WTC11 (cell line): ENCODE measurements around the gene CNR2. TPM values are rescaled to one million over a fixed set of nuclear protein-coding genes. Genes with fewer than 3 reads are reported as not detected.

Source experiments
- ATAC-seq: fragments of 200-7000 bp; cut with Tn5 transposase; 2 replicates; pipeline ENCODE4 v1.10.0; 2021; ENCODE audit warnings: mild to moderate bottlenecking, moderate library complexity
- CTCF ChIA-PET: fragments of 300-600 bp; sonication (Branson Sonifier 250); formaldehyde crosslinking; loops from one replicate; lab custom pipeline; 2021; ENCODE audit warnings: antibody characterized with exemption; lab: Charles Lee
- POLR2A ChIA-PET: fragments of 350-600 bp; sonication (Branson Sonifier 250); formaldehyde crosslinking; loops from one replicate; lab custom pipeline; 2021; ENCODE audit warnings: antibody characterized with exemption; lab: Charles Lee
- DNase-seq: peaks from one replicate; pipeline ENCODE4 v3.0.0; 2021; ENCODE audit warnings: low spot score
- H3K27ac Mint-ChIP-seq: 2 replicates; pipeline ENCODE4 v1.8.0; 2021; ENCODE audit warnings: mixed read lengths
- H3K27me3 Mint-ChIP-seq: 2 replicates; pipeline ENCODE4 v1.8.0; 2021; ENCODE audit warnings: low read depth, mild to moderate bottlenecking, moderate library complexity, mixed read lengths
- H3K36me3 Mint-ChIP-seq: 2 replicates; pipeline ENCODE4 v1.8.0; 2021; ENCODE audit warnings: mixed read lengths
- H3K4me1 Mint-ChIP-seq: 2 replicates; pipeline ENCODE4 v1.8.0; 2022; ENCODE audit warnings: mixed read lengths
- H3K4me3 Mint-ChIP-seq: 2 replicates; pipeline ENCODE4 v1.8.0; 2021; ENCODE audit warnings: mild to moderate bottlenecking, moderate library complexity, mixed read lengths
- H3K9me3 Mint-ChIP-seq: 2 replicates; pipeline ENCODE4 v1.8.0; 2021; ENCODE audit warnings: mixed read lengths
- CREM ChIP-seq: sonication (generic); formaldehyde crosslinking; IDR thresholded peaks from 2 replicates; pipeline ENCODE4 v1.8.1; 2022; ENCODE audit warnings: mild to moderate bottlenecking, missing genetic modification reagents, moderate library complexity
- E2F1 ChIP-seq: sonication (generic); formaldehyde crosslinking; IDR thresholded peaks from 2 replicates; pipeline ENCODE4 v1.8.0; 2022; ENCODE audit warnings: mild to moderate bottlenecking, missing genetic modification reagents
- E2F4 ChIP-seq: sonication (generic); formaldehyde crosslinking; IDR thresholded peaks from 2 replicates; pipeline ENCODE4 v1.8.1; 2022; ENCODE audit warnings: low read depth, mild to moderate bottlenecking, moderate library complexity, missing genetic modification reagents, borderline replicate concordance
- EMX1 ChIP-seq: fragments of 250-450 bp; sonication (Bioruptor Pico); IDR thresholded peaks from 2 replicates; pipeline ENCODE4 v1.8.0; 2021; ENCODE audit warnings: mild to moderate bottlenecking
- ESRRA ChIP-seq: sonication (generic); formaldehyde crosslinking; IDR thresholded peaks from 2 replicates; pipeline ENCODE4 v1.8.1; 2022; ENCODE audit warnings: mild to moderate bottlenecking, missing genetic modification reagents, borderline replicate concordance
- FOXK1 ChIP-seq: sonication (generic); formaldehyde crosslinking; IDR thresholded peaks from 2 replicates; pipeline ENCODE4 v1.8.0; 2022; ENCODE audit warnings: mild to moderate bottlenecking, moderate library complexity, missing genetic modification reagents
- FOXP1 ChIP-seq: sonication (generic); formaldehyde crosslinking; IDR thresholded peaks from 2 replicates; pipeline ENCODE4 v1.8.0; 2022; ENCODE audit warnings: missing genetic modification reagents, mild to moderate bottlenecking, moderate library complexity, borderline replicate concordance
- IRF2 ChIP-seq: sonication (generic); formaldehyde crosslinking; IDR thresholded peaks from 2 replicates; pipeline ENCODE4 v1.8.0; 2022; ENCODE audit warnings: low read depth, missing genetic modification reagents, borderline replicate concordance
- JAZF1 ChIP-seq: fragments of 250-450 bp; sonication (Bioruptor Pico); IDR thresholded peaks from 2 replicates; pipeline ENCODE4 v1.9.0; 2021; ENCODE audit warnings: moderate library complexity, mild to moderate bottlenecking, inconsistent platforms
- JUN ChIP-seq: sonication (generic); formaldehyde crosslinking; IDR thresholded peaks from 2 replicates; pipeline ENCODE4 v1.8.0; 2023; ENCODE audit warnings: mild to moderate bottlenecking, missing genetic modification reagents
- MAX ChIP-seq: sonication (generic); formaldehyde crosslinking; IDR thresholded peaks from 2 replicates; pipeline ENCODE4 v1.8.0; 2022; ENCODE audit warnings: mild to moderate bottlenecking, missing genetic modification reagents
- MLX ChIP-seq: sonication (generic); formaldehyde crosslinking; IDR thresholded peaks from 2 replicates; pipeline ENCODE4 v1.8.1; 2023; ENCODE audit warnings: mild to moderate bottlenecking, missing genetic modification reagents, moderate library complexity
- MYBL2 ChIP-seq: sonication (generic); formaldehyde crosslinking; IDR thresholded peaks from 2 replicates; pipeline ENCODE4 v1.8.1; 2023; ENCODE audit warnings: mild to moderate bottlenecking, moderate library complexity, missing genetic modification reagents
- NR3C1 ChIP-seq: sonication (generic); formaldehyde crosslinking; conservative IDR thresholded peaks from 2 replicates; pipeline ENCODE4 v1.8.1; 2023; ENCODE audit warnings: low read depth, mild to moderate bottlenecking, missing genetic modification reagents
- PREB ChIP-seq: sonication (generic); formaldehyde crosslinking; IDR thresholded peaks from 2 replicates; pipeline ENCODE4 v1.8.1; 2022; ENCODE audit warnings: mild to moderate bottlenecking, missing genetic modification reagents, moderate library complexity, borderline replicate concordance
- SMAD4 ChIP-seq: sonication (generic); formaldehyde crosslinking; IDR thresholded peaks from 2 replicates; pipeline ENCODE4 v1.8.0; 2022; ENCODE audit warnings: mild to moderate bottlenecking, missing genetic modification reagents
- SOX15 ChIP-seq: fragments of 250-450 bp; sonication (Bioruptor Pico); IDR thresholded peaks from 2 replicates; pipeline ENCODE4 v1.9.0; 2021; ENCODE audit warnings: mild to moderate bottlenecking
- ZNF219 ChIP-seq: sonication (generic); formaldehyde crosslinking; IDR thresholded peaks from 2 replicates; pipeline ENCODE4 v1.8.0; 2023; ENCODE audit warnings: missing genetic modification reagents, mild to moderate bottlenecking, borderline replicate concordance
- total RNA-seq: library from RNA; stranded (reverse); gene quantifications from 3 replicates; pipeline ENCODE4 v1.2.3, GENCODE V29; 2021
- TF ChIP-seq, protein P1 (sequence below): sonication (generic); formaldehyde crosslinking; IDR thresholded peaks from 2 replicates; pipeline ENCODE4 v1.8.0; 2022; ENCODE audit warnings: missing genetic modification reagents
- TF ChIP-seq, protein P2 (sequence below): sonication (generic); formaldehyde crosslinking; IDR thresholded peaks from 2 replicates; pipeline ENCODE4 v1.8.1; 2023; ENCODE audit warnings: mild to moderate bottlenecking, moderate library complexity, missing genetic modification reagents
- TF ChIP-seq, protein P3 (sequence below): fragments of 250-450 bp; sonication (Bioruptor Pico); conservative IDR thresholded peaks from 2 replicates; pipeline ENCODE4 v1.9.0; 2021; ENCODE audit warnings: mild to moderate bottlenecking
- TF ChIP-seq, protein P4 (sequence below): fragments of 250-450 bp; sonication (Bioruptor Pico); IDR thresholded peaks from 2 replicates; pipeline ENCODE4 v1.9.0; 2021; ENCODE audit warnings: mild to moderate bottlenecking
- TF ChIP-seq, protein P5 (sequence below): sonication (generic); formaldehyde crosslinking; IDR thresholded peaks from 2 replicates; pipeline ENCODE4 v1.8.1; 2023; ENCODE audit warnings: mild to moderate bottlenecking, missing genetic modification reagents, moderate library complexity

Gene CNR2
- total RNA-seq, 1 experiment from 2014 or later, result not detected

GRCh38 chr1:23864801-23865542, 48.2 kb downstream of the CNR2 start (continued):
- TF ChIP-seq FOXP1 (CRISPR knock-in tag), result no peak
- TF ChIP-seq, protein P1, sequence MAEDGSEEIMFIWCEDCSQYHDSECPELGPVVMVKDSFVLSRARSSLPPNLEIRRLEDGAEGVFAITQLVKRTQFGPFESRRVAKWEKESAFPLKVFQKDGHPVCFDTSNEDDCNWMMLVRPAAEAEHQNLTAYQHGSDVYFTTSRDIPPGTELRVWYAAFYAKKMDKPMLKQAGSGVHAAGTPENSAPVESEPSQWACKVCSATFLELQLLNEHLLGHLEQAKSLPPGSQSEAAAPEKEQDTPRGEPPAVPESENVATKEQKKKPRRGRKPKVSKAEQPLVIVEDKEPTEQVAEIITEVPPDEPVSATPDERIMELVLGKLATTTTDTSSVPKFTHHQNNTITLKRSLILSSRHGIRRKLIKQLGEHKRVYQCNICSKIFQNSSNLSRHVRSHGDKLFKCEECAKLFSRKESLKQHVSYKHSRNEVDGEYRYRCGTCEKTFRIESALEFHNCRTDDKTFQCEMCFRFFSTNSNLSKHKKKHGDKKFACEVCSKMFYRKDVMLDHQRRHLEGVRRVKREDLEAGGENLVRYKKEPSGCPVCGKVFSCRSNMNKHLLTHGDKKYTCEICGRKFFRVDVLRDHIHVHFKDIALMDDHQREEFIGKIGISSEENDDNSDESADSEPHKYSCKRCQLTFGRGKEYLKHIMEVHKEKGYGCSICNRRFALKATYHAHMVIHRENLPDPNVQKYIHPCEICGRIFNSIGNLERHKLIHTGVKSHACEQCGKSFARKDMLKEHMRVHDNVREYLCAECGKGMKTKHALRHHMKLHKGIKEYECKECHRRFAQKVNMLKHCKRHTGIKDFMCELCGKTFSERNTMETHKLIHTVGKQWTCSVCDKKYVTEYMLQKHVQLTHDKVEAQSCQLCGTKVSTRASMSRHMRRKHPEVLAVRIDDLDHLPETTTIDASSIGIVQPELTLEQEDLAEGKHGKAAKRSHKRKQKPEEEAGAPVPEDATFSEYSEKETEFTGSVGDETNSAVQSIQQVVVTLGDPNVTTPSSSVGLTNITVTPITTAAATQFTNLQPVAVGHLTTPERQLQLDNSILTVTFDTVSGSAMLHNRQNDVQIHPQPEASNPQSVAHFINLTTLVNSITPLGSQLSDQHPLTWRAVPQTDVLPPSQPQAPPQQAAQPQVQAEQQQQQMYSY (CRISPR knock-in tag), result no peak
- TF ChIP-seq, protein P2, sequence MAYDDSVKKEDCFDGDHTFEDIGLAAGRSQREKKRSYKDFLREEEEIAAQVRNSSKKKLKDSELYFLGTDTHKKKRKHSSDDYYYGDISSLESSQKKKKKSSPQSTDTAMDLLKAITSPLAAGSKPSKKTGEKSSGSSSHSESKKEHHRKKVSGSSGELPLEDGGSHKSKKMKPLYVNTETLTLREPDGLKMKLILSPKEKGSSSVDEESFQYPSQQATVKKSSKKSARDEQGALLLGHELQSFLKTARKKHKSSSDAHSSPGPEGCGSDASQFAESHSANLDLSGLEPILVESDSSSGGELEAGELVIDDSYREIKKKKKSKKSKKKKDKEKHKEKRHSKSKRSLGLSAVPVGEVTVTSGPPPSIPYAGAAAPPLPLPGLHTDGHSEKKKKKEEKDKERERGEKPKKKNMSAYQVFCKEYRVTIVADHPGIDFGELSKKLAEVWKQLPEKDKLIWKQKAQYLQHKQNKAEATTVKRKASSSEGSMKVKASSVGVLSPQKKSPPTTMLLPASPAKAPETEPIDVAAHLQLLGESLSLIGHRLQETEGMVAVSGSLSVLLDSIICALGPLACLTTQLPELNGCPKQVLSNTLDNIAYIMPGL (CRISPR knock-in tag), result no peak
- TF ChIP-seq NR3C1 (CRISPR knock-in tag), result no peak
- no peak for TF ChIP-seq CREM (CRISPR knock-in tag)
- TF ChIP-seq, protein P3, sequence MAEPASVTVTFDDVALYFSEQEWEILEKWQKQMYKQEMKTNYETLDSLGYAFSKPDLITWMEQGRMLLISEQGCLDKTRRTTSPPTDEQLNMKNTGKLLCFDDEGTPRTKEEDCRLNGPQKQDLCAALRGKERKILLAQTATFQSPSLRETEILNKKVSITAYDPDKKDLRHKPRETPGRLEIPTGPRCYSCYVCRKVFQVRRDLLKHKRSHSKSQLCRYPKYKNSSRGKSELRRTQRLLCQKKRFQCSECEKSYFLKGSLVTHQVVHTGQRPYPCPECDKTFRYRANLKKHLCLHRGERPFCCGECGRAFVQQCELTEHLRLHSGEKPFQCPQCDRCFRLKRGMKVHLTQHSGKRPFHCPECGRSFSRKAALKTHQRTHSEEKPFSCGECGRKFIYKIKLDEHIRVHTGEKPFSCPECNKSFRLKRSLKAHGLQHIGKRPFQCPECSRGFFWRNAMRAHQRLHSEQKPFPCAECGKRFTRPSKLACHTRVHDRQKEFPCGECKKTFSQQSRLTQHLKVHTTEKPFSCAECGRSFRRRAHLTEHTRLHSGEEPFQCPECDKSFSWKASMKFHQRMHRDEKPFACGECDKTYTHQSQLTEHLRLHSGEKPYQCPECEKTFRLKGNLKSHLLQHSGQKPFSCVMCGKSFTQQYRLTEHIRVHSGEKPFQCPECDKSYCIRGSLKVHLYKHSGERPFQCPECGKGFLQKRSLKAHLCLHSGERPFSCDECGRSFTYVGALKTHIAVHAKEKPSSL (CRISPR knock-in tag), result no peak
- TF ChIP-seq IRF2 (CRISPR knock-in tag), result no peak
- TF ChIP-seq E2F1, result no peak
- no peak for TF ChIP-seq JAZF1 (CRISPR knock-in tag)
- TF ChIP-seq, protein P4, sequence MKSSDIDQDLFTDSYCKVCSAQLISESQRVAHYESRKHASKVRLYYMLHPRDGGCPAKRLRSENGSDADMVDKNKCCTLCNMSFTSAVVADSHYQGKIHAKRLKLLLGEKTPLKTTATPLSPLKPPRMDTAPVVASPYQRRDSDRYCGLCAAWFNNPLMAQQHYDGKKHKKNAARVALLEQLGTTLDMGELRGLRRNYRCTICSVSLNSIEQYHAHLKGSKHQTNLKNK (CRISPR knock-in tag), result no peak
- TF ChIP-seq MYBL2, result no peak
- no peak for TF ChIP-seq E2F4
- no peak for TF ChIP-seq ZNF219 (CRISPR knock-in tag)
- TF ChIP-seq EMX1 (CRISPR knock-in tag), result no peak
- TF ChIP-seq FOXK1 (CRISPR knock-in tag), result no peak

- ChIA-PET POLR2A (no interaction called here), CTCF (no interaction called here)
- TF ChIP-seq SOX15 (CRISPR knock-in tag) (no peak), MLX (CRISPR knock-in tag) (no peak), JUN (CRISPR knock-in tag) (no peak), JAZF1 (CRISPR knock-in tag) (no peak), SMAD4 (CRISPR knock-in tag) (no peak), PREB (CRISPR knock-in tag) (no peak), MAX (CRISPR knock-in tag) (no peak), ESRRA (no peak)
- TF ChIP-seq, protein P5, sequence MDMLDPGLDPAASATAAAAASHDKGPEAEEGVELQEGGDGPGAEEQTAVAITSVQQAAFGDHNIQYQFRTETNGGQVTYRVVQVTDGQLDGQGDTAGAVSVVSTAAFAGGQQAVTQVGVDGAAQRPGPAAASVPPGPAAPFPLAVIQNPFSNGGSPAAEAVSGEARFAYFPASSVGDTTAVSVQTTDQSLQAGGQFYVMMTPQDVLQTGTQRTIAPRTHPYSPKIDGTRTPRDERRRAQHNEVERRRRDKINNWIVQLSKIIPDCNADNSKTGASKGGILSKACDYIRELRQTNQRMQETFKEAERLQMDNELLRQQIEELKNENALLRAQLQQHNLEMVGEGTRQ (CRISPR knock-in tag), result no peak
Observed at GRCh38 chr1:23862640-23863039, 50.5 kb downstream of the CNR2 start.

More at GRCh38 chr1:23862640-23863039, 50.5 kb downstream of the CNR2 start:
- Mint-ChIP-seq H3K9me3 (no peaks in the 10 kb centered on the region), H3K27ac (no peak overlapping the region), H3K36me3 (peaks cover 7% of the 10 kb centered on the region), H3K27me3 (peaks cover 24% of the 10 kb centered on the region), H3K4me1 (peaks cover 6% of the 10 kb centered on the region), H3K4me3 (no peak overlapping the region)
- ATAC-seq (no peak), DNase-seq (no peak)
